HS-27A (cell line): ENCODE data around the gene LIPT1.
"Not testable (repeated sequence)": the region's sequence is repeated elsewhere in the genome, so short reads cannot be mapped to it uniquely, and the experiment has no call there.

ENCODE experiments used
- DNase-seq: peaks from one replicate; pipeline ENCODE4 v3.0.0-alpha.2; 2012; ENCODE audit warnings: low read depth, missing footprints

The LIPT1 gene

GRCh38 chr2:99154643-99155536 is at the start of gene LIPT1, which contains the start of gene TSGA10:
TSS of gene LIPT1 (plus strand) at chr2:99154967. CDS start at chr2:99161958, 6,991 bp downstream.
TSS of gene TSGA10 (minus strand) at chr2:99154942. CDS start at chr2:99109439, 45,503 bp downstream.
- peak; percentile 74 for DNase-seq

GRCh38 chr2:99106913-99107312 is 47.9 kb upstream of the LIPT1 start:
- DNase-seq: no peak

GRCh38 chr2:99111236-99111635 is 43.5 kb upstream of the LIPT1 start:
- DNase-seq: no peak

- no peak for DNase-seq
Observed at GRCh38 chr2:99111945-99112344, 42.8 kb upstream of the LIPT1 start.

GRCh38 chr2:99112617-99113016 is 42.1 kb upstream of the LIPT1 start:
- no peak for DNase-seq

- DNase-seq: no peak
Observed at GRCh38 chr2:99127981-99128380, 26.8 kb upstream of the LIPT1 start.

GRCh38 chr2:99135044-99135556 is 19.7 kb upstream of the LIPT1 start:
- not testable (repeated sequence) for DNase-seq

- DNase-seq: no peak
Observed at GRCh38 chr2:99139003-99139402, 15.8 kb upstream of the LIPT1 start.

GRCh38 chr2:99140056-99140859 is 14.5 kb upstream of the LIPT1 start:
- no peak for DNase-seq

- DNase-seq: peak; percentile 43
Observed at GRCh38 chr2:99140860-99141109, 14.0 kb upstream of the LIPT1 start.

GRCh38 chr2:99141110-99142108 is 13.4 kb upstream of the LIPT1 start, which contains the start of gene C2orf15:
TSS of gene C2orf15 (plus strand) at chr2:99141707. CDS start at chr2:99150559, 8,852 bp downstream.
- peak; percentile 84 for DNase-seq

- no peak for DNase-seq
Observed at GRCh38 chr2:99150706-99151105, 4.1 kb upstream of the LIPT1 start.

- no peak for DNase-seq
Observed at GRCh38 chr2:99152199-99152895, 2.4 kb upstream of the LIPT1 start.

GRCh38 chr2:99153921-99154604 is 704 bp upstream of the LIPT1 start:
- DNase-seq: no peak

GRCh38 chr2:99156891-99157290 is 2.1 kb downstream of the LIPT1 start:
- no peak for DNase-seq

GRCh38 chr2:99158599-99158998 is 3.8 kb downstream of the LIPT1 start:
- DNase-seq: no peak

GRCh38 chr2:99159594-99159993 is 4.8 kb downstream of the LIPT1 start:
- DNase-seq: no peak

GRCh38 chr2:99166218-99166617 is 11.5 kb downstream of the LIPT1 start:
- no peak for DNase-seq

- no peak for DNase-seq
Observed at GRCh38 chr2:99169534-99169933, 14.8 kb downstream of the LIPT1 start.
